Measurements from ENCODE around the gene NUP205.

Gene NUP205

DNA sequence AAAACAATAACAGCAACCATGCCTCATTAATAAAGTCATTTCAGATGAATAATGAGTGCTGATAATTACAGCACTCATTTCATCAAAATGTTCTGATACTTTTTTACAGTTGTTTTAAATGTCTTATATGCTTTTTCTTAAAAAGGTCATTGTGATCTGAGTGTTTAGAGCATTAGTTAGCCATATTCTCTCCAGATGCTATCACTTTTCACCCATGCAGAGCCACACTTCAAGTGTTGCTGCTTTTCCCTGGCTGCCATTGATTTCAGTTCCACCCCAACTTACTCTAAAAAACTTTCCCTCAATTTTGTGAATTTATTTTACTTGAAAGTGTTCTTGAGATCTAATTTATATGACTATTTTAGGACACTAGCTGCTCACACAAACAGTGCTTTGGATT is 41.8 kb downstream of the NUP205 start:
- no peaks in the 10 kb centered on the region for H3K9me3 ChIP-seq (replicated peaks in 1 of 11)
- peaks cover 87 to 100% (median 98%) of the 10 kb centered on the region in 11 experiments for H3K36me3 ChIP-seq
- H3K4me3 ChIP-seq: no peak overlapping the region
- H3K9ac ChIP-seq: no peak overlapping the region
- no peak for TF ChIP-seq Cebpa-rat (IDR thresholded peaks at IDR 0.05)
- no peaks in the 10 kb centered on the region for H3K4me1 ChIP-seq
- no peaks in the 10 kb centered on the region for H3K27me3 ChIP-seq
- no peak overlapping the region for H3K27ac ChIP-seq
- no peak overlapping the region for H3K4me2 ChIP-seq
- H4K20me1 ChIP-seq: no peaks in the 10 kb centered on the region; a peak in 4 of 22 replicates

DNA sequence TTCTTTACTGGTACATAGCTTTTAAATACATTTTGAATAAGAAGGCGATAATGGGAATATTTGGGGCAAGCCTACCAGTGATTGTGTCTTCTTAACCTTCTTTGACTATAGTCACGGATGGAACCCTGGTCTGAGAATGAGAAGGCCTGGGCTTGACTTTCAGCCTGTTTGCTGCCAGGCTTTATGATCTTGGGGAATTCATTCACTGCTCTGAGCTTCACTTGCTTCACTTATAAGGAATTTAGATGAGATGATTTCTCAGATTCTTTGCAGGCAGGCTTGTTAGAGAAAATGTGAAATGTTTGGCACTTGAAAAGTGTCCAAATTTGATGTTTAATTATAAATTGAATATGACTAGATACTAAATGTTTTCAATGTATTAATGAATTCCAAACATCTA is 42.5 kb downstream of the NUP205 start:
- TF ChIP-seq Cebpa-rat (IDR thresholded peaks at IDR 0.05): no peak
- Histone ChIP-seq H3K9me3 (replicated peaks in 1 of 11) (no peaks in the 10 kb centered on the region), H3K27ac (no peak overlapping the region), H3K4me2 (no peak overlapping the region), H3K4me3 (no peak overlapping the region), H3K27me3 (no peaks in the 10 kb centered on the region), H4K20me1 (no peaks in the 10 kb centered on the region; a peak in 4 of 22 replicates), H3K9ac (no peak overlapping the region), H3K4me1 (no peaks in the 10 kb centered on the region), H3K36me3 (peaks cover 87 to 100% (median 98%) of the 10 kb centered on the region in 11 experiments)

DNA sequence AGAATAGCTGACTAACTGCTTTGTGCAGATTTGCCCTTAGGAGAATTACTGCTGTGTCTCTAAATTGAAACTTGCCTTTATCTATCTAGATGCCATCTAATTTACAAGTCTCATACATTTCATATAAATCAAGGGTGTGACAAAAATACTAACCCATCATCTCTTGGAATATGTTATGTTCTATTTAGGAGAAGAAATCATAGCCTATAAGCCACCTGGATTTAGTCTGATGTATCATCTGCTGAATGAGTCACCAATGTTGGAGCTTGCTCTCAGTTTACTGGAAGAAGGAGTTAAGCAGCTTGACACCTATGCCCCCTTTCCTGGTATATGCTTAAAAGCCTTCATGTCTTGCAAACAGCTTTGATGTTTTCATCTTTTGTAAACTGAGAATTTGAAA is 43.5 kb downstream of the NUP205 start:
- Histone ChIP-seq H3K27ac (no peak overlapping the region), H3K9ac (no peak overlapping the region), H3K36me3 (peaks cover 85 to 100% (median 99%) of the 10 kb centered on the region in 11 experiments), H3K4me3 (no peak overlapping the region), H3K27me3 (no peaks in the 10 kb centered on the region), H3K4me1 (no peaks in the 10 kb centered on the region), H3K9me3 (replicated peaks in 1 of 11) (no peaks in the 10 kb centered on the region), H3K4me2 (no peak overlapping the region), H4K20me1 (no peaks in the 10 kb centered on the region; a peak in 4 of 22 replicates)
- TF ChIP-seq Cebpa-rat (IDR thresholded peaks at IDR 0.05): no peak

DNA sequence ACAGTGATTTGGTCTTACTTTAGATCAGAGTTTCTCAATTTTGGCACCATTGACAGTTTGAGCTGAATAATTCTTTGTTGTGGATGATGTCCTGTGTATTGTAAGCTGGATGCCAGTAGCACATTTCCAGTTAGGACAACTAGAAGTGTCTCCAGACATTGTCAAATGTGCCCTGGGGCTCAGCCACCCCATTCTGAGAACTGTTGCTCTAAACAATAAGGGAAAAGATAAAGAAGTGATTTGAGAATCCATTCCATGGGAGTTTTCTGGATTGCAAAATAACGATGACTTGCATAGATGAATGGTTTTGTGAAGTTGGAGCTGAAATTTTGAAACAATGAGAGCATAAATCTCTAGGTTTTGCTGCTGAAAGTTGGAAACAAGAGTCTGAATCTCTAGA is 44.6 kb downstream of the NUP205 start:
- no peak overlapping the region for H3K4me3 ChIP-seq
- TF ChIP-seq Cebpa-rat (IDR thresholded peaks at IDR 0.05): no peak
- H3K4me1 ChIP-seq: no peaks in the 10 kb centered on the region
- H3K9ac ChIP-seq: no peak overlapping the region
- H4K20me1 ChIP-seq: no peaks in the 10 kb centered on the region; a peak in 4 of 22 replicates
- no peak overlapping the region for H3K4me2 ChIP-seq
- no peak overlapping the region for H3K27ac ChIP-seq
- peaks cover 86 to 100% (median 99%) of the 10 kb centered on the region in 11 experiments for H3K36me3 ChIP-seq
- no peaks in the 10 kb centered on the region for H3K27me3 ChIP-seq
- no peaks in the 10 kb centered on the region for H3K9me3 ChIP-seq (replicated peaks in 1 of 11)

DNA sequence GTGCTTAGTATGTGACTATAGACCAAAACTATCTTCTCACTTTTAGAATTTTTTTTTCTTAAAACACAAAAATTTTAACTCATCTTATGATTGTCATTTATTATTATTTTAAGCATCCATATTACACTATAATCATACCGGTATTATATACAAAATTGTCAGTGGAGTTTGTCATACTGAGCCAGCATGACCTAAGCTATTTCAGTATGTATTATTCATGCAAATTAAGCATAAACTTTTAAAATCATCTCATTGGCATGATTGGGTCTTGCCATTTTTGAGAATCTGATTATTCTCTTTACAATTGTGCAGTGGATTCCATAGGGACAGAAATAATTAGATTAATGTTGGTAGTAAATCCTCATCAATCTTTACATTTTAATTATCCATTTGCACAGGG is 58.4 kb downstream of the NUP205 start:
- Histone ChIP-seq H3K4me1 (no peaks in the 10 kb centered on the region), H3K36me3 (peaks cover 79 to 100% (median 95%) of the 10 kb centered on the region in 11 experiments), H3K4me2 (no peak overlapping the region), H3K27me3 (no peaks in the 10 kb centered on the region), H3K27ac (no peak overlapping the region), H3K9ac (no peak overlapping the region), H3K4me3 (no peak overlapping the region), H4K20me1 (peaks cover 0 to 3% (median 0%) of the 10 kb centered on the region in 11 experiments; a peak in 4 of 22 replicates), H3K9me3 (replicated peaks in 1 of 11) (no peaks in the 10 kb centered on the region)
- TF ChIP-seq Cebpa-rat (IDR thresholded peaks at IDR 0.05): no peak

DNA sequence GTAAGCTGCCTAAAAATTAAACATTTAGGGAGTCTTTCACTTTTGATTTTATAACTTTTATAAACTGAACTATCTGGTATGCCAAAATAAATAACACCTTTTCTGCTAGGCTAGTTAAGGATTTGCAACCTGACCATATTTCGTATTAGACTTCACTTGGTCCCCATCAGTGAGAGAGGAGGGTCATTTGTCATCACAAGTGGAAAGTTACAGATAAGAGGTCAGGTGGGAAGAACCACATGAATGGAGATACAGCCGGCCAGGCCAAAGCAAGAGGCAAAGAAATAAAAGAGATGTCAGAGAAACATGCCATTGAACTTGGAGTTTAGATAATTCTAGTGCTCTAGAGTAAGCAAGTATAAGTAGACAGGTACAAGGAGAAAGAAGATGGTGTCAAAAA is 60.1 kb downstream of the NUP205 start:
- no peak for TF ChIP-seq Cebpa-rat (IDR thresholded peaks at IDR 0.05)
- Histone ChIP-seq H3K4me1 (no peaks in the 10 kb centered on the region), H3K27ac (no peak overlapping the region), H3K9ac (no peak overlapping the region), H3K27me3 (no peaks in the 10 kb centered on the region), H3K36me3 (peaks cover 75 to 100% (median 92%) of the 10 kb centered on the region in 11 experiments), H3K4me3 (no peak overlapping the region), H4K20me1 (peaks cover 0 to 3% (median 0%) of the 10 kb centered on the region in 11 experiments; a peak in 3 of 22 replicates), H3K9me3 (replicated peaks in 1 of 11) (no peaks in the 10 kb centered on the region), H3K4me2 (no peak overlapping the region)

DNA sequence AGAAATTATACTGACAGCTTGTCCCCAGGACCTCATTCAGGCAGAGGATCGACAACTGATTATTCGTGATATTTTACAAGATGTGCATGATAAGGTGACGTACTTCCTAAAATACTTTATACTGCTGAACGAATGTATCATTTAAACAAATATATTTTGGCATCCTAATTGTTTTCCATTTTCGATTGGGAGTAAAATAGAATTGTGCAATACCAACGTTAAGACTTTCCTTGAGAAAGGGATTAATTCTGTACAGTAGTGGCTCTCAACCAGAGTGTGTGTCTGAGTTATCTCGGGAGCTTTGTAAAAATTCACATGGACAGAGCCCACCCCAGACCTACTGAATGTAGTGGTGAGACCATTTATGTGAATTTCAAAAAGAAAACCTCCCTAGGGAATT is 60.8 kb downstream of the NUP205 start:
- Histone ChIP-seq H3K4me1 (no peaks in the 10 kb centered on the region), H3K27ac (no peak overlapping the region), H3K36me3 (peaks cover 78 to 100% (median 95%) of the 10 kb centered on the region in 11 experiments), H3K9ac (no peak overlapping the region), H3K4me2 (no peak overlapping the region), H3K27me3 (no peaks in the 10 kb centered on the region), H4K20me1 (peaks cover 0 to 3% (median 0%) of the 10 kb centered on the region in 11 experiments; a peak in 3 of 22 replicates), H3K4me3 (no peak overlapping the region), H3K9me3 (replicated peaks in 1 of 11) (no peaks in the 10 kb centered on the region)
- peak in 3 of 11 experiments; percentile 16 to 47 (median 17); a peak in 2 of 22 replicates for TF ChIP-seq Cebpa-rat (IDR thresholded peaks at IDR 0.05)

DNA sequence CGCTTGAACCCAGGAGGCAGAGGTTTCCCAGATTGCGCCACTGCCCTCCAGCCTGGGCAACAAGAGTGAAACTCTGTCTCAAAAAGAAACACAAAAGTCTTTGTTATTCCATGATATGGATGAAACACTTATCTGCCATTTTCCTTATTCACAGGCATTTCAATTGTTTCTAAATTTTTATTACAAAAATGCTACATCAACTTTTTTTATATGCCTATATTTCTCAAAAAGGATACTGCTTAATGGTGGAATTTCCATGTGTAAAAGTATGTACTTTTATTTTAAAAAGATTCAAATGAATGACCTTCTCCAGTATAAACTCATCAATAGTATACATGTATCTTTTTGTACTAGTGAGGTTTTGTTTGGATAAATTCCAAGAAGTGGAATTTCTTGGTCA is 62.7 kb downstream of the NUP205 start:
- peaks cover 81 to 100% (median 96%) of the 10 kb centered on the region in 11 experiments for H3K36me3 ChIP-seq
- no peak overlapping the region for H3K27ac ChIP-seq
- no peaks in the 10 kb centered on the region for H3K27me3 ChIP-seq

DNA sequence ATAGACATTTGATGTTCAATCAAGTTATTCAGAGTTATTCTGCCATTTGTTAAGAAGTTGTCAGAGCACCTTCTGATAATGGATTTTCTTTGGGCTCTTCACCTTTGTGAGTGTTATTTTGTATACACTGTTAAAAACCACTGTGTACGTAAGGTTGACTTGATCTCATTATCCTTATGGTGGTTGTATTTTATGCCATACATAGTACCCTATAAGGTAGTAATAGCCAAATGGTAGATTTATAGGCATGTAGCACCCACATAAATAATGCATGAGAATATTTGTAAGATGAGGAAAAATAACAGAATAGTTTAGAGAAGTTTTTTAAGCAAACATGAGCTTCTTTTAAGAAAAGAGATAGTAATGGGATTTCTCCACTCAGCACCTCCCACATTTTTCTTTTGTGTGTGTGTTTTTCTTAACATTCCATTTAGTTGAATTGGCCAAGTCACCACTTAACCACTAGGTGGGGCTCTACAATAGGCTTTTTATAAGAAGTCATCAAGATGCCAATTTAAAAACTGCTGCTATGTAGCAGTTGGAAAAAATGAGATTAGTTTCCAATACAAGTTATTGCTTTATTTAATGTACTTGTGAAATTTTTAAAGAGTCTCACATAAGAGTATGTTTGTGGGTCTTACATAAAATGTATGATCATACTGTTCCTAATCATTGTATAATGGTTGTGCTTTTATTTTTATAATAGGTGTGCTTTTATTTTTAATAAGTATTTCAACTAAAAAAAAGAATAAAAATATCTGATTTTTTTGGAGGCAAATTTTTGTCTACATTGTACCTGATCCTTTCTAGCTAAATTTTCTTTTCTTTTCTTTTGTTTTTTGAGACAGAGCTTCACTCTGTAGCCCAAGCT is 63.5 kb downstream of the NUP205 start:
- Histone ChIP-seq H3K9ac (no peak overlapping the region), H3K4me1 (no peaks in the 10 kb centered on the region), H3K27me3 (no peaks in the 10 kb centered on the region), H4K20me1 (peaks cover 0 to 3% (median 0%) of the 10 kb centered on the region in 11 experiments; a peak in 4 of 22 replicates), H3K36me3 (peaks cover 82 to 100% (median 97%) of the 10 kb centered on the region in 11 experiments), H3K4me2 (no peak overlapping the region), H3K27ac (no peak overlapping the region), H3K9me3 (replicated peaks in 1 of 11) (no peaks in the 10 kb centered on the region), H3K4me3 (no peak overlapping the region)
- TF ChIP-seq Cebpa-rat (IDR thresholded peaks at IDR 0.05): no peak

More for the DNA sequence above, 62.7 kb downstream of the NUP205 start:
- H3K4me1 ChIP-seq: no peaks in the 10 kb centered on the region
- H3K9me3 ChIP-seq (replicated peaks in 1 of 11): no peaks in the 10 kb centered on the region
- no peak overlapping the region for H3K4me3 ChIP-seq
- H3K9ac ChIP-seq: no peak overlapping the region
- no peak for TF ChIP-seq Cebpa-rat (IDR thresholded peaks at IDR 0.05)
- H4K20me1 ChIP-seq: peaks cover 0 to 3% (median 0%) of the 10 kb centered on the region in 11 experiments; a peak in 3 of 22 replicates
- H3K4me2 ChIP-seq: no peak overlapping the region
